ENCODE measurements around the gene RHOG. TPM values are rescaled to one million over a fixed set of nuclear protein-coding genes. Genes with fewer than 3 reads are reported as not detected.
"Not testable (repeated sequence)": the region's sequence is repeated elsewhere in the genome, so short reads cannot be mapped to it uniquely, and the experiment has no call there.

Gene RHOG
- total and polyA plus RNA-seq, 10 donors: 102 to 256 (median 150) TPM

GRCh38 chr11:3796002-3796311 lies 44.8 kb downstream of the RHOG start:
- Histone ChIP-seq H3K4me1 (peaks cover 20 to 65% (median 46%) of the 10 kb centered on the region in 6 donors), H3K4me3 (peak overlapping the region; percentile 68 to 95 (median 78)), H3K36me3 (peaks cover 0 to 38% (median 24%) of the 10 kb centered on the region in 6 donors), H3K27ac (peak overlapping the region in 6 of 8 donors; percentile 46 to 100 (median 98)), H3K27me3 (replicated peaks in 1 of 7) (no peaks in the 10 kb centered on the region), H3K9me3 (no peaks in the 10 kb centered on the region)
- intact Hi-C loops (cut with DNase I; ENCODE audit: low total_unique reads): no loop called here
- DNase-seq: no peak
- 28 to 37% (median 34%) methylated on average over 6 of the region's 6 CpGs for WGBS, 5 donors
- TF ChIP-seq POLR2A (IDR thresholded peaks at IDR 0.05) (no peak), CTCF (IDR thresholded peaks at IDR 0.05 in 8 of 11, conservative IDR thresholded peaks at IDR 0.05 in 3 of 11) (no peak), POLR2AphosphoS5 (IDR thresholded peaks at IDR 0.05) (no peak)

- no peak for TF ChIP-seq POLR2A (IDR thresholded peaks at IDR 0.05)
- TF ChIP-seq CTCF (IDR thresholded peaks at IDR 0.05 in 8 of 11, conservative IDR thresholded peaks at IDR 0.05 in 3 of 11): no peak
- TF ChIP-seq POLR2AphosphoS5 (IDR thresholded peaks at IDR 0.05): no peak
- H3K9me3 ChIP-seq: no peaks in the 10 kb centered on the region
- H3K27me3 ChIP-seq (replicated peaks in 1 of 7): no peaks in the 10 kb centered on the region
- H3K4me3 ChIP-seq: peak overlapping the region in 6 of 8 donors; percentile 68 to 83 (median 75)
- H3K4me1 ChIP-seq: peaks cover 20 to 70% (median 49%) of the 10 kb centered on the region in 6 donors
- intact Hi-C loops (cut with DNase I; ENCODE audit: low total_unique reads): no loop called here
- peaks cover 0 to 42% (median 24%) of the 10 kb centered on the region in 6 donors for H3K36me3 ChIP-seq
- 84 to 92% (median 85%) methylated on average over 8 of the region's 8 CpGs for WGBS, 5 donors
- H3K27ac ChIP-seq: peak overlapping the region in 6 of 8 donors; percentile 46 to 100 (median 98)
- DNase-seq: no peak
These were observed 45.4 kb downstream of the RHOG start for GRCh38 chr11:3795131-3796001.

GRCh38 chr11:3794387-3794786 lies 46.4 kb downstream of the RHOG start:
- intact Hi-C loops (cut with DNase I; ENCODE audit: low total_unique reads); H3K4me3 ChIP-seq; H3K27me3 ChIP-seq (replicated peaks in 1 of 7); H3K9me3 ChIP-seq; DNase-seq: not testable (repeated sequence)
- WGBS, 5 donors: 89 to 96% (median 95%) methylated on average over 10 of the region's 10 CpGs
- H3K4me1 ChIP-seq: peaks cover 20 to 80% (median 53%) of the 10 kb centered on the region in 6 donors
- peaks cover 0 to 51% (median 24%) of the 10 kb centered on the region in 6 donors for H3K36me3 ChIP-seq
- peak overlapping the region in 2 of 8 donors; percentile 100 for H3K27ac ChIP-seq
- TF ChIP-seq POLR2AphosphoS5 (IDR thresholded peaks at IDR 0.05): peak in 1 of 3 donors; percentile 13

- H3K4me3 ChIP-seq: peak overlapping the region in 1 of 8 donors; percentile 49
- H3K36me3 ChIP-seq: peaks cover 0 to 42% (median 4%) of the 10 kb centered on the region in 6 donors
- no peaks in the 10 kb centered on the region for H3K27me3 ChIP-seq (replicated peaks in 1 of 7)
- peaks cover 33 to 99% (median 71%) of the 10 kb centered on the region in 6 donors for H3K4me1 ChIP-seq
- H3K27ac ChIP-seq: peak overlapping the region in 7 of 8 donors; percentile 77 to 93 (median 78)
- intact Hi-C loops (cut with DNase I; ENCODE audit: low total_unique reads): no loop called here
- TF ChIP-seq POLR2A (IDR thresholded peaks at IDR 0.05) (no peak), CTCF (IDR thresholded peaks at IDR 0.05 in 8 of 11, conservative IDR thresholded peaks at IDR 0.05 in 3 of 11) (no peak), POLR2AphosphoS5 (IDR thresholded peaks at IDR 0.05) (no peak)
- H3K9me3 ChIP-seq: no peaks in the 10 kb centered on the region
- DNase-seq: no peak
- 51 to 64% (median 56%) methylated on average over 8 of the region's 8 CpGs for WGBS, 5 donors
These were observed 53.9 kb downstream of the RHOG start for GRCh38 chr11:3786781-3787428.

Data from spleen (tissue), 11 donors.